Subcutaneous preadipocyte (primary cell): Measurements from ENCODE around the gene PBXIP1. TPM values are rescaled to one million over a fixed set of nuclear protein-coding genes. Genes with fewer than 3 reads are reported as not detected.

Experiments
- small RNA-seq: library from RNA; depleted of rRNA; stranded (forward); fragments of <200 nt; gene quantifications from one replicate; pipeline ENCODE3, GENCODE V24; 2012
- total RNA-seq: library from RNA; depleted of rRNA; stranded (reverse); fragments of >200 nt; gene quantifications from 2 replicates; pipeline ENCODE4 v1.2.3, GENCODE V29; 2012

Gene PBXIP1
- total RNA-seq = 17.3 and 18.8 TPM in 2 replicates

GRCh38 chr1:154955718-154956543, at the start of gene PBXIP1:
Gene PBXIP1 (minus strand): TSS chr1:154956099. CDS start chr1:154953721, 2,378 bp downstream.

GRCh38 chr1:155002464-155003226, 46.7 kb upstream of the PBXIP1 start, which contains the start of gene ZBTB7B:
Gene ZBTB7B (plus strand): TSS chr1:155002802. CDS start chr1:155014661, 11,859 bp downstream.

GRCh38 chr1:154993572-154994268, 37.8 kb upstream of the PBXIP1 start, which contains the start of gene LENEP:
Gene LENEP (plus strand): TSS chr1:154993586. CDS start chr1:154993608, 22 bp downstream.

DNA sequence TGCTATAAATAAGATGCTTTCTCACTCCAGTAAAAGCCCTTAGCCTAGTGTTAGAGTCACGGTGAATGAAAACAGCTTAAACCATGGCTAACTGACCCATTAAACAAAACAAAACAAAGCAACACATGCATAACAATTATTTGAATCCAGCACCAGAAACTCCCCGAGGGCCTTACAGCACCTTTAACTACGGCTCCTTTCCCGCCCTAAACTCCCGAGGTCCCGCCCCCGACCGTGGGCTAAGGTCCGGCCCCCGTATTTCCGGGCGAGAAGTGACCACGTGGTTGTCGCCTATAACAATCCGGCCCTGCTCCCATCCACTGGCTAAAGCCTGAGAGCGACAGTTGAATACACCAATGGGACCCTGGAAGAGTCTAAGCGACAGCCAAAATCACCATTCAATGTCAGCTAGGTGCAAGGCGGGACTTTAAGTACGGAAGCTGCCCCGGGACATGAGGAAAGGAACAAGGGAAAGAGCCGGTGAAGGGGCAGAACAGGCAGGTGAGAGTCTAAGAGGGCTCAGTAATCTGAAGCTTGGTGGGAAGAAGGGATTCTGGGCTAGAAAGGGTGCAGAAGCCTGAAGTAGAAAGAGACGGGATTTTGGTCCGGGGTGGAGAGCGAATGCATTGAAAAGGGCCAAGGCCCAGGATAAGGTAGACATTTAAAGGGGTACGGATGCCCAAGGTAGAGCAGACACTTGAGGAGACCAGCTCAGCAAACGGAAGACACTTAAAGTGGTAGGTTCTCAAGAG, 27.2 kb upstream of the PBXIP1 start, which contains the start of gene FLAD1:
FLAD1 (plus strand) TSS at position 448 of the 752 bp plus-strand sequence. CDS start 351 bp downstream, outside the sequence.

GRCh38 chr1:154974102-154974807, 18.4 kb upstream of the PBXIP1 start, which contains the start of gene CKS1B:
Gene CKS1B (plus strand): TSS chr1:154974681. CDS start chr1:154974746, 65 bp downstream.

GRCh38 chr1:154970631-154971340, 14.9 kb upstream of the PBXIP1 start, which contains the start of gene SHC1:
Gene SHC1 (minus strand): TSS chr1:154970747. CDS start chr1:154970526, 221 bp downstream.

DNA sequence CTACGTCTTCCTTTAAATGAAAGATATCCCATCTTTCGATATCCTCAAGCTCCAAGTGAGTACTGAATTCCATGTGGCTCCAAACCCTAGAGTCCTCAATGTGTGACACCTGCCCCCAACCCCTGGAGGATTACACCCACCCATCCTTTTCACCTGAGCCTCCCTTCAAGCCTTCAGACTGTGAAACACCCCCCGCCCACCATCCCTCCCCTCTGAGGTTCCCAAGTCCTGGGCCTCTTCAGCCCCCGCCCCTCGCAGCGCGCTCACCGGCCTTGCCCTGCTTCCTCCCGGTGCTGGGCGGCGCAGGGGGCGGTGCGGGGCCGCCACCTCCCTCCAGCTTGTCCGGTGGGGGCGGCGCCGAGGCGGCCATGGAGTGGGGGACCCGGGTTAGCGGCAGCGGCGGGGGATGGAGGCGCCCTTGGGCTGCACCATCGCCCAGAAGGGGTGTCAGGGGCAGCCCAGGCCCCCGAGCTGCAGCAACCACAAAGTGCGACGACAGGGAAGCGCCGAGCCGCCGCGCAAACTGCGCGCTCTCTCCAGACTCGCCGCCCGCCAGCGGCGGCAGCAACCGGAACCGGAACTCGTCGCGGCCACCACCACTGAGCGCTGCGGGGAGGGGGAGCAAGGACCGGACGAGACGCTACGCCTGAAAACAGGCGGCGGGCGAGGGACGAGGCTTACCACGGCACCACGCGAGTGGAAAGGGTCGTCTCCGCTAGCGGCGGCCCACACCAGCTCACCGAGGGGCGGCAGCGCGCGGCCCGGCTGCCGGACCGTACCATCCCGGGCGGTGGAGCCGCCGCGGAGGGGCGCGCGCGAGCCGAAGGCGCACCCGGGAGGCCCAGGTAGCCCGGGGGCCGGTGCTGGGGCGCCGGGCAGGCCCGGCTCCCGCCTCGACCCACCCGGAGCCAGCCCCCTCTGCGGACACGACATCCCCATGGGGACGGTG, 5.6 kb upstream of the PBXIP1 start, which contains the start of gene PYGO2:
PYGO2 (minus strand) TSS at position 576 of the 949 bp plus-strand sequence; CDS start at position 370, 206 bp downstream.

GRCh38 chr1:154936555-154937084, 19.3 kb downstream of the PBXIP1 start, which contains the start of gene PMVK:
Gene PMVK (minus strand): TSS chr1:154936719. CDS start chr1:154936685, 34 bp downstream.

Small RNAs within 50 kb of the gene (small RNA-seq; reads per million reads assigned to genes)
- gene MIR4258 (not detected), gene RF00017 (not detected)

Other genes with a start within 250 kb of the PBXIP1 start
- gene KCNN3, start 85.8 kb downstream of the PBXIP1 start, total RNA-seq = under 0.01 TPM in 1 of 2 replicates, not detected in the other
- gene PMVK, start 19.4 kb downstream of the PBXIP1 start, total RNA-seq = 6.8 and 8.1 TPM in 2 replicates
- 12.5 and 14.7 TPM in 2 replicates for gene PYGO2, start 5.7 kb upstream of the PBXIP1 start, total RNA-seq
- 177 and 280 TPM in 2 replicates for gene SHC1, start 14.6 kb upstream of the PBXIP1 start, total RNA-seq
- 72.5 and 86.0 TPM in 2 replicates for gene CKS1B, start 18.6 kb upstream of the PBXIP1 start, total RNA-seq
- 21.3 and 26.4 TPM in 2 replicates for gene FLAD1, start 27.2 kb upstream of the PBXIP1 start, total RNA-seq
- not detected in 2 replicates for gene LENEP, start 37.5 kb upstream of the PBXIP1 start, total RNA-seq
- 11.4 and 14.5 TPM in 2 replicates for gene ZBTB7B, start 46.7 kb upstream of the PBXIP1 start, total RNA-seq
- not detected in 2 replicates for gene DCST2, start 77.7 kb upstream of the PBXIP1 start, total RNA-seq
- gene DCST1, start 77.7 kb upstream of the PBXIP1 start, total RNA-seq = not detected in 2 replicates
- 99.2 and 126 TPM in 2 replicates for gene ADAM15, start 95.2 kb upstream of the PBXIP1 start, total RNA-seq
- 0.73 and 1.2 TPM in 2 replicates for gene EFNA4, start 107.6 kb upstream of the PBXIP1 start, total RNA-seq
- 0.39 and 0.73 TPM in 2 replicates for gene EFNA3, start 122.7 kb upstream of the PBXIP1 start, total RNA-seq
- 0.37 TPM in 1 of 2 replicates, not detected in the other for gene EFNA1, start 171.8 kb upstream of the PBXIP1 start, total RNA-seq
- 26.8 and 30.1 TPM in 2 replicates for gene SLC50A1, start 179.8 kb upstream of the PBXIP1 start, total RNA-seq
- 23.5 and 54.4 TPM in 2 replicates for gene DPM3, start 184.4 kb upstream of the PBXIP1 start, total RNA-seq
- 83.9 and 140 TPM in 2 replicates for gene KRTCAP2, start 217.2 kb upstream of the PBXIP1 start, total RNA-seq
- 2.9 and 3.3 TPM in 2 replicates for gene TRIM46, start 217.8 kb upstream of the PBXIP1 start, total RNA-seq